ENCODE measurements around the gene LRFN5.

The LRFN5 gene

GRCh38 chr14:41607304-41607775, 664 bp downstream of the LRFN5 start:
- no peak for FAIRE-seq
- DNase-seq (ENCODE audit: insufficient read length), result no peak
- no peak for TF ChIP-seq TAF1 (IDR thresholded peaks at IDR 0.05; ENCODE audit: borderline replicate concordance, low read depth, low read length)
- TF ChIP-seq POLR2AphosphoS5 (IDR thresholded peaks at IDR 0.05; ENCODE audit: low read depth, low read length), result no peak
- TF ChIP-seq POLR2A (IDR thresholded peaks at IDR 0.05; ENCODE audit: low read depth, low read length), result no peak

- FAIRE-seq (no peak), DNase-seq (ENCODE audit: insufficient read length) (no peak)
- TF ChIP-seq TAF1 (IDR thresholded peaks at IDR 0.05; ENCODE audit: borderline replicate concordance, low read depth, low read length), result no peak
- TF ChIP-seq POLR2A (IDR thresholded peaks at IDR 0.05; ENCODE audit: low read depth, low read length), result no peak
- no peak for TF ChIP-seq POLR2AphosphoS5 (IDR thresholded peaks at IDR 0.05; ENCODE audit: low read depth, low read length)
Measured at GRCh38 chr14:41607966-41608663, 1.4 kb downstream of the LRFN5 start.

GRCh38 chr14:41608681-41609390, 2.2 kb downstream of the LRFN5 start:
- DNase-seq (ENCODE audit: insufficient read length) (no peak), FAIRE-seq (no peak)

GRCh38 chr14:41609704-41610183, 3.1 kb downstream of the LRFN5 start:
- TF ChIP-seq TAF1 (IDR thresholded peaks at IDR 0.05; ENCODE audit: borderline replicate concordance, low read depth, low read length) (no peak), POLR2A (IDR thresholded peaks at IDR 0.05; ENCODE audit: low read depth, low read length) (no peak), POLR2AphosphoS5 (IDR thresholded peaks at IDR 0.05; ENCODE audit: low read depth, low read length) (no peak)
- DNase-seq (ENCODE audit: insufficient read length) (no peak), FAIRE-seq (no peak)

More at GRCh38 chr14:41608681-41609390, 2.2 kb downstream of the LRFN5 start:
- no peak for TF ChIP-seq POLR2AphosphoS5 (IDR thresholded peaks at IDR 0.05; ENCODE audit: low read depth, low read length)
- TF ChIP-seq POLR2A (IDR thresholded peaks at IDR 0.05; ENCODE audit: low read depth, low read length), result no peak
- no peak for TF ChIP-seq TAF1 (IDR thresholded peaks at IDR 0.05; ENCODE audit: borderline replicate concordance, low read depth, low read length)

GRCh38 chr14:41615011-41615595, 8.4 kb downstream of the LRFN5 start:
- DNase-seq (ENCODE audit: insufficient read length) (no peak), FAIRE-seq (no peak)
- TF ChIP-seq POLR2AphosphoS5 (IDR thresholded peaks at IDR 0.05; ENCODE audit: low read depth, low read length), result no peak
- TF ChIP-seq TAF1 (IDR thresholded peaks at IDR 0.05; ENCODE audit: borderline replicate concordance, low read depth, low read length), result no peak
- TF ChIP-seq POLR2A (IDR thresholded peaks at IDR 0.05; ENCODE audit: low read depth, low read length), result no peak

- no peak for FAIRE-seq
- DNase-seq (ENCODE audit: insufficient read length), result no peak
- no peak for TF ChIP-seq TAF1 (IDR thresholded peaks at IDR 0.05; ENCODE audit: borderline replicate concordance, low read depth, low read length)
- no peak for TF ChIP-seq POLR2AphosphoS5 (IDR thresholded peaks at IDR 0.05; ENCODE audit: low read depth, low read length)
- no peak for TF ChIP-seq POLR2A (IDR thresholded peaks at IDR 0.05; ENCODE audit: low read depth, low read length)
Measured at GRCh38 chr14:41623736-41624135, 17.1 kb downstream of the LRFN5 start.

GRCh38 chr14:41629876-41630275, 23.2 kb downstream of the LRFN5 start:
- DNase-seq (ENCODE audit: insufficient read length), result no peak
- TF ChIP-seq TAF1 (IDR thresholded peaks at IDR 0.05; ENCODE audit: borderline replicate concordance, low read depth, low read length) (no peak), POLR2AphosphoS5 (IDR thresholded peaks at IDR 0.05; ENCODE audit: low read depth, low read length) (no peak), POLR2A (IDR thresholded peaks at IDR 0.05; ENCODE audit: low read depth, low read length) (no peak)
- FAIRE-seq, result no peak

- DNase-seq (ENCODE audit: insufficient read length), result no peak
- TF ChIP-seq POLR2AphosphoS5 (IDR thresholded peaks at IDR 0.05; ENCODE audit: low read depth, low read length) (no peak), POLR2A (IDR thresholded peaks at IDR 0.05; ENCODE audit: low read depth, low read length) (no peak)
- FAIRE-seq, result no peak
Measured at GRCh38 chr14:41634286-41634685, 27.6 kb downstream of the LRFN5 start.

GRCh38 chr14:41636492-41637392, 30.1 kb downstream of the LRFN5 start:
- DNase-seq (ENCODE audit: insufficient read length) (no peak), FAIRE-seq (no peak)
- TF ChIP-seq TAF1 (IDR thresholded peaks at IDR 0.05; ENCODE audit: borderline replicate concordance, low read depth, low read length) (no peak), POLR2A (IDR thresholded peaks at IDR 0.05; ENCODE audit: low read depth, low read length) (no peak), POLR2AphosphoS5 (IDR thresholded peaks at IDR 0.05; ENCODE audit: low read depth, low read length) (no peak)

GRCh38 chr14:41641690-41642089, 35.0 kb downstream of the LRFN5 start:
- FAIRE-seq (no peak), DNase-seq (ENCODE audit: insufficient read length) (no peak)
- no peak for TF ChIP-seq POLR2A (IDR thresholded peaks at IDR 0.05; ENCODE audit: low read depth, low read length)
- no peak for TF ChIP-seq TAF1 (IDR thresholded peaks at IDR 0.05; ENCODE audit: borderline replicate concordance, low read depth, low read length)
- TF ChIP-seq POLR2AphosphoS5 (IDR thresholded peaks at IDR 0.05; ENCODE audit: low read depth, low read length), result no peak

GRCh38 chr14:41642367-41642766, 35.7 kb downstream of the LRFN5 start:
- TF ChIP-seq POLR2A (IDR thresholded peaks at IDR 0.05; ENCODE audit: low read depth, low read length) (no peak), POLR2AphosphoS5 (IDR thresholded peaks at IDR 0.05; ENCODE audit: low read depth, low read length) (no peak)
- DNase-seq (ENCODE audit: insufficient read length) (no peak), FAIRE-seq (no peak)
